HG03342 (cell line): Measurements from ENCODE around the gene C16orf78.

Experiments
- ATAC-seq: cut with Tn5 transposase; IDR thresholded peaks from one replicate; pipeline ENCODE4 v1.9.1; 2021; ENCODE audit warnings: mild to moderate bottlenecking, moderate library complexity; ENCODE audit not compliant: unreplicated experiment

The C16orf78 gene

GRCh38 chr16:49373504-49373903 lies at the start of gene C16orf78:
C16orf78 (plus strand) TSS chr16:49373804; CDS start chr16:49373940, 136 bp downstream.
- no peak for ATAC-seq

- ATAC-seq, result no peak
Observed at GRCh38 chr16:49324703-49325102, 48.9 kb upstream of the C16orf78 start.

- ATAC-seq, result no peak
Observed at GRCh38 chr16:49327466-49327865, 46.1 kb upstream of the C16orf78 start.

- no peak for ATAC-seq
Observed at GRCh38 chr16:49328325-49328724, 45.3 kb upstream of the C16orf78 start.

GRCh38 chr16:49330562-49331201 lies 42.9 kb upstream of the C16orf78 start:
- ATAC-seq, result no peak

- no peak for ATAC-seq
Observed at GRCh38 chr16:49332589-49333258, 40.9 kb upstream of the C16orf78 start.

GRCh38 chr16:49333259-49333597 lies 40.4 kb upstream of the C16orf78 start:
- no peak for ATAC-seq

GRCh38 chr16:49335828-49336227 lies 37.8 kb upstream of the C16orf78 start:
- ATAC-seq, result no peak

- no peak for ATAC-seq
Observed at GRCh38 chr16:49336581-49336980, 37.0 kb upstream of the C16orf78 start.

GRCh38 chr16:49337814-49338350 lies 35.7 kb upstream of the C16orf78 start:
- no peak for ATAC-seq

GRCh38 chr16:49338611-49339265 lies 34.9 kb upstream of the C16orf78 start:
- ATAC-seq, result no peak

GRCh38 chr16:49340466-49340865 lies 33.1 kb upstream of the C16orf78 start:
- no peak for ATAC-seq

- no peak for ATAC-seq
Observed at GRCh38 chr16:49341706-49342105, 31.9 kb upstream of the C16orf78 start.

- no peak for ATAC-seq
Observed at GRCh38 chr16:49342336-49343265, 31.0 kb upstream of the C16orf78 start.

- no peak for ATAC-seq
Observed at GRCh38 chr16:49343291-49343690, 30.3 kb upstream of the C16orf78 start.

- no peak for ATAC-seq
Observed at GRCh38 chr16:49344401-49344800, 29.2 kb upstream of the C16orf78 start.

GRCh38 chr16:49345829-49346228 lies 27.8 kb upstream of the C16orf78 start:
- ATAC-seq, result no peak

GRCh38 chr16:49346459-49346858 lies 27.1 kb upstream of the C16orf78 start:
- ATAC-seq, result no peak

GRCh38 chr16:49347476-49347875 lies 26.1 kb upstream of the C16orf78 start:
- ATAC-seq, result no peak

GRCh38 chr16:49348408-49349176 lies 25.0 kb upstream of the C16orf78 start:
- no peak for ATAC-seq
